22Rv1 (cell line): ENCODE data around the gene UCN2.

Source experiments
- ZFX ChIP-seq: fragments of 450-650 bp; IDR thresholded peaks from 2 replicates; pipeline ENCODE4 v1.6.1; 2017; ENCODE audit warnings: antibody characterized with exemption, borderline replicate concordance
- TF ChIP-seq, protein P1 (sequence below): fragments of 450-650 bp; IDR thresholded peaks from 2 replicates; pipeline ENCODE4 v1.5.1; 2017; ENCODE audit warnings: mild to moderate bottlenecking

DNA sequence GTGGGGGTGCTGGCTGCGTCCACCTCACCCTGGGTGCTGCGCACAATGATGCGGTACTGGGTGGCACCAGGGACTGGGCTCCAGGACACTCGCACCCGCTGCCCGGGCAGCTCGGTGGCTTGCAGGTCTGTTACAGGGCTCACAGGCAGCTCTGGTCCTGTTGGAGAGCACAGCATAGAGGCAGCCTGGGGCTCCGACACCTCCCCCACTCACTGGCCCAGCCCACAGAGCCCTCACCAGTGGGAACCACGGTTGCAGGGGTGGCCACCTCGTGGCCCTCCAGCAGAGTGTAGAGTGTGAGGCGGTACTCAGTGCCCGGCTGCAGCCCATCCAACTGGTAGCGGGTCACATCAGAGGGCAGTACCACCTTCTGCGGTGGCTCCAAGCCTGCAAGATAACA lies 27.9 kb upstream of the UCN2 start:
- TF ChIP-seq, protein P1, sequence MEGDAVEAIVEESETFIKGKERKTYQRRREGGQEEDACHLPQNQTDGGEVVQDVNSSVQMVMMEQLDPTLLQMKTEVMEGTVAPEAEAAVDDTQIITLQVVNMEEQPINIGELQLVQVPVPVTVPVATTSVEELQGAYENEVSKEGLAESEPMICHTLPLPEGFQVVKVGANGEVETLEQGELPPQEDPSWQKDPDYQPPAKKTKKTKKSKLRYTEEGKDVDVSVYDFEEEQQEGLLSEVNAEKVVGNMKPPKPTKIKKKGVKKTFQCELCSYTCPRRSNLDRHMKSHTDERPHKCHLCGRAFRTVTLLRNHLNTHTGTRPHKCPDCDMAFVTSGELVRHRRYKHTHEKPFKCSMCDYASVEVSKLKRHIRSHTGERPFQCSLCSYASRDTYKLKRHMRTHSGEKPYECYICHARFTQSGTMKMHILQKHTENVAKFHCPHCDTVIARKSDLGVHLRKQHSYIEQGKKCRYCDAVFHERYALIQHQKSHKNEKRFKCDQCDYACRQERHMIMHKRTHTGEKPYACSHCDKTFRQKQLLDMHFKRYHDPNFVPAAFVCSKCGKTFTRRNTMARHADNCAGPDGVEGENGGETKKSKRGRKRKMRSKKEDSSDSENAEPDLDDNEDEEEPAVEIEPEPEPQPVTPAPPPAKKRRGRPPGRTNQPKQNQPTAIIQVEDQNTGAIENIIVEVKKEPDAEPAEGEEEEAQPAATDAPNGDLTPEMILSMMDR: no peak
- TF ChIP-seq ZFX: no peak
